GM10248 (cell line): ENCODE data around the gene SDCCAG8.

ENCODE experiments used
- CTCF ChIA-PET: fragments of 300-600 bp; sonication (Branson Sonifier 250); formaldehyde crosslinking; extraction: SDS; loops from one replicate; lab custom pipeline; 2021; ENCODE audit warnings: antibody characterized with exemption; lab: Yijun Ruan, JAX
- POLR2A ChIA-PET: fragments of 350-650 bp; sonication (Branson Sonifier 250); formaldehyde crosslinking; extraction: SDS; loops from one replicate; lab custom pipeline; 2020; ENCODE audit warnings: antibody characterized with exemption; lab: Yijun Ruan, JAX
- DNase-seq: peaks from one replicate; pipeline ENCODE4 v3.0.0; 2012; ENCODE audit errors: extremely low spot score
- TF ChIP-seq, protein P1 (sequence below): IDR thresholded peaks from 2 replicates; pipeline ENCODE4 v1.5.1; 2012; ENCODE audit warnings: mild to moderate bottlenecking, low read depth; ENCODE audit errors: extremely low read depth, missing control alignments, control extremely low read depth

The SDCCAG8 gene

DNA sequence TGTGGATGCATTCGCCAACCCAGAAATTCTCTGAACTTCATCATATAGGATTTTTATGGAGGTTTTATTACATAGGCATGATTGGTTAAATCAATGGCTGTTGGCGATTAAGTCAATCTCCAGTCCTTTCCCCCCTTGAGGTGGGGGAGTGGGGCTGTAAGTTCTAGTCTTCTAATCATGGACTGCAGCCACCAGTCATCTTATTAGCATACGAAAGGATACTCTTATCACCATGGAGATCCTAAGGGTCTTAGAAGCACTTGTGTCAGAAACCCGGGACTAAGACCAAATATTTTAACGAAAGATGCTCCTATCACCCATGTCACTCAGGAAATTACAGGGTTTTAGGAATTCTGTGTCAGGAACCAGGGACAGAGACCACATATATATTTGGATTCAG, 36.3 kb downstream of the SDCCAG8 start:
- ChIA-PET POLR2A (no interaction called here), CTCF (no interaction called here)
- TF ChIP-seq, protein P1, sequence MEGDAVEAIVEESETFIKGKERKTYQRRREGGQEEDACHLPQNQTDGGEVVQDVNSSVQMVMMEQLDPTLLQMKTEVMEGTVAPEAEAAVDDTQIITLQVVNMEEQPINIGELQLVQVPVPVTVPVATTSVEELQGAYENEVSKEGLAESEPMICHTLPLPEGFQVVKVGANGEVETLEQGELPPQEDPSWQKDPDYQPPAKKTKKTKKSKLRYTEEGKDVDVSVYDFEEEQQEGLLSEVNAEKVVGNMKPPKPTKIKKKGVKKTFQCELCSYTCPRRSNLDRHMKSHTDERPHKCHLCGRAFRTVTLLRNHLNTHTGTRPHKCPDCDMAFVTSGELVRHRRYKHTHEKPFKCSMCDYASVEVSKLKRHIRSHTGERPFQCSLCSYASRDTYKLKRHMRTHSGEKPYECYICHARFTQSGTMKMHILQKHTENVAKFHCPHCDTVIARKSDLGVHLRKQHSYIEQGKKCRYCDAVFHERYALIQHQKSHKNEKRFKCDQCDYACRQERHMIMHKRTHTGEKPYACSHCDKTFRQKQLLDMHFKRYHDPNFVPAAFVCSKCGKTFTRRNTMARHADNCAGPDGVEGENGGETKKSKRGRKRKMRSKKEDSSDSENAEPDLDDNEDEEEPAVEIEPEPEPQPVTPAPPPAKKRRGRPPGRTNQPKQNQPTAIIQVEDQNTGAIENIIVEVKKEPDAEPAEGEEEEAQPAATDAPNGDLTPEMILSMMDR: no peak
- DNase-seq: no peak

DNA sequence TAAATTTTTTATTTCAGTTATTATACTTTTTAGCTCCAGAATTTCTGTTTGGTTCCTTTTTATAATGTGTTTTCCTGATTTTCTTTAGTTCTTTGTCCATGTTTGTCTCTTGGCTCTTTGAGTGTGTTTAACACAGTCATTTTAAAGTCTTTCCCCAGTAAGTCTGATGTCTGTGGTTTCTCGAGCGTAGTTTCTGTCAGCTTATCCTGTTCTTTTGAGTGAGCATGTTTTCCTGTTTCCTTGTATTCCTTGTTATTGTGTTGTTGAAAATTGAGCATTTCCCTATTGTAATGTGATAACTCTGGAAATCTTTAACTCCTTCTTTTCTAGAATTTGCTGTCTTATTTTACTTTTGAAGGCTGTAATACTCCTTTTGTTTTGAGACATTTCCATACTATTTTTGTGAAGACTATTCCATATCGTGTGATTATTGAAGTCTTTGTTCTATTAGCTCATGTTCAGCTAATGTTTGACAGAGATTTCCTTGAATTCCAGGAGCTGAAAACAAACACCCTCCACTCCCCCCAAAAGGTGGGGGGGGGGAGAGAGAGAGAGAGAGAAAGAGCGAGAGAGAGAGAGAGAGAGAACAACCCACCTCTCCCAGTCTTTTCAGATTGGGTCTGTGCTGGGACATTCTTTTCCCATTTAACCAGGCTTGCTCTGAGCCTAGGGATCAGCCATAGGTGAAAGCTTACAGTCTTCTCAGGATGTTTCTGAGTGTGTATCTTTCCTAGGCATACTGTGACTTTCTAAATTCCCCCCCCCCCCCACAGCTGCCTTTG, 38.3 kb downstream of the SDCCAG8 start:
- no peak for DNase-seq
- CTCF ChIA-PET: interaction anchor here (1.2 to 1.7 kb wide), 3 partner anchors 9 to 21 kb away, joined by 3 to 7 read pairs (median 4); no protein-coding TSS in a partner anchor
- POLR2A ChIA-PET: no interaction called here
- TF ChIP-seq, protein P1: no peak

DNA sequence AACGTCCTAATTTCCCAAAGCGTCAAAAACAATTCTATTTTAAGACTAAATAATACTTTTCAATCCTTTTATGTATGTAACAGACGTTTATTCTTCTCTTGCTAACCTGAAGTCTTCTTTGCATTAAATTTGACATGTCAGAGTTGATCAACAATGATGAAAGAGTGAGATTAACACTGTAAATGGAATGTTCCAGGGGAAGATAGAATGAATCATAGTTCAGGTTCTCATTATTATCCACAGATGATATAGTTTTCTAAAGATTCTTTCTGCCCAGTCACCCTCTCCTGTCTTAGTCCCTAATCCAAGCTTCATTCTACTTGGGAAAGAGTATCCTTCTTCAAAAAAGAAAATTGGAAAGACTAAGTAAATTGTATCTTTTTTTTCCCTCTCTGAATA, 38.9 kb downstream of the SDCCAG8 start:
- ChIA-PET POLR2A (no interaction called here), CTCF (interaction anchor here (1.2 to 1.7 kb wide), 3 partner anchors 9 to 22 kb away, joined by 3 to 7 read pairs (median 4); no protein-coding TSS in a partner anchor)
- DNase-seq: no peak
- TF ChIP-seq, protein P1: no peak

DNA sequence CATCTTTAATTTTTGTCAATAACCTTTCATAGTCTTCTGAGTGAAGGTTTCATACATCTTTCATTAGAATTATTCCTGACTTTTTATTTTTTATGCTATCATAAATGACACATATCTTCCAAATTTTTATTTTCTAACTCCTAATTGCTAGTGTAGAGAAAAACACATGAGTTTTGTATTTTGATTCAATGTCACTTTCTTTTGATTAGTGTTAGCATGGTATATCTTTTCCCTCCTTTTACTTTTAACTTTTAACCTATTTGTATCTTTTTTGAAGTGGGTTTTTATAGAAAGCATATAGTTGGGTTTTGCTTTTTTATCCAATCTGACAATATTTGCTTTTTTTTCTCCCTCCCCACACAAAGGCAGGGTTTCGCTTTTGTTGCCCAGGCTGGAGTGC, 43.2 kb downstream of the SDCCAG8 start:
- no peak for DNase-seq
- TF ChIP-seq, protein P1: no peak
- POLR2A ChIA-PET: no interaction called here
- CTCF ChIA-PET: no interaction called here

DNA sequence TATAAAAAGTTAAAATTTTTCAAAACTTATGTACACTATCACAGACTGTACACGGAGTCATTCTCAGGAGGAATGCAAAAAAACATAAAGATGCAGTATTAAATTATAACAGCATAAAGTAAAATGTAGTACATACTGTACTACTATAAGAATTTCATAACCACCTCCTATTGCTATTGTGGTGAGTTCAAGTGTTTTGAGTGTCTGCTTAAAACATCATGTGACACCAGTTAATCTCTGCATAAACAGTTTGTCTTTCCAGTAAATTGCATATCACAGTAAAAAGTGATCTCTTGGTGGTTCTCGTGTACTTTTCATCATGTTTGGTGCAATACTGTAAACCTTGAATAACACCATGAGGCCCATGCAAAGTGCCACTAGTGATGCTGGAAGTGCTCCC, 45.2 kb downstream of the SDCCAG8 start:
- POLR2A ChIA-PET: no interaction called here
- DNase-seq: no peak
- CTCF ChIA-PET: no interaction called here
- TF ChIP-seq, protein P1: no peak

DNA sequence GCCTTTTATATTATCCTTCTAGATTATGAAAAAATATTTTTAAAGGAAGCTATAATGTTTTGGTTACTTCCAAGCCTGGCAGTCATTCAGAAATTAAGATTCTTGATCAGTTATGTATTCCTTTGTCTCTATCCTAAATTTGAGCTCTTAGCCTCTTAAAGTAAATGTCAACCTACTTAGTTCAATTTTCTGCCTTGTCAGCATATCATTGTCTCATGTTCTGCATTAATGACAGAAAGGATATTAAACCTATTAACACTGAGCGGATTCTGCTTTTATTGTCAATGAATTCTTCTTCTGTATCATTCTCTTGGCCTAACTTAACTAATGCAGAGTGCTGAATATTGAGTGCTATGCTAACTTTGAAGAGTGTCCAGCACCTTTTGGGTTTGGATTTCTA, 56.0 kb downstream of the SDCCAG8 start:
- CTCF ChIA-PET: interaction anchor here (2.0 to 3.8 kb wide), 2 partner anchors 10 to 12 kb away, joined by 8 to 20 read pairs; no protein-coding TSS in a partner anchor

More for the DNA sequence above, 56.0 kb downstream of the SDCCAG8 start:
- no peak for DNase-seq
- TF ChIP-seq, protein P1: no peak
- POLR2A ChIA-PET: no interaction called here
